Measurements from ENCODE around the gene PNPLA7. TPM values are rescaled to one million over a fixed set of nuclear protein-coding genes. Genes with fewer than 3 reads are reported as not detected.
A peak's percentile ranks its signal among the peaks of the same experiment; 100 is the strongest.

The PNPLA7 gene
- total RNA-seq, 1 donor from 2014 or later = 3.9 TPM

GRCh38 chr9:137578518-137579258 lies 28.5 kb upstream of the PNPLA7 start, which contains the start of gene DPH7:
DPH7 (minus strand) TSS chr9:137578925; CDS start chr9:137578777, 148 bp downstream.
- Mint-ChIP-seq H3K36me3 (ENCODE audit: low read depth, unreplicated experiment) (peaks cover 18% of the 10 kb centered on the region), H3K4me1 (ENCODE audit: unreplicated experiment) (peaks cover 16% of the 10 kb centered on the region), H3K27me3 (ENCODE audit: unreplicated experiment) (peaks cover 8% of the 10 kb centered on the region), H3K4me3 (ENCODE audit: unreplicated experiment) (peak within 1 kb of the TSS; percentile 92), H3K27ac (ENCODE audit: unreplicated experiment) (no peak within 1 kb of the TSS), H3K9me3 (ENCODE audit: unreplicated experiment) (no peaks in the 10 kb centered on the region)
- TF ChIP-seq CTCF (IDR thresholded peaks at IDR 0.05; ENCODE audit: unreplicated experiment) = peak; percentile 93
- peak; percentile 98 for DNase-seq (ENCODE audit: low spot score)

- H3K27ac Mint-ChIP-seq (ENCODE audit: unreplicated experiment) = no peak overlapping the region
- H3K4me1 Mint-ChIP-seq (ENCODE audit: unreplicated experiment) = peaks cover 16% of the 10 kb centered on the region
Measured at GRCh38 chr9:137575716-137576411, 25.7 kb upstream of the PNPLA7 start.

GRCh38 chr9:137575364-137575715 lies 25.1 kb upstream of the PNPLA7 start:
- Mint-ChIP-seq H3K4me3 (ENCODE audit: unreplicated experiment) (peak overlapping the region; percentile 38), H3K36me3 (ENCODE audit: low read depth, unreplicated experiment) (peaks cover 33% of the 10 kb centered on the region), H3K27me3 (ENCODE audit: unreplicated experiment) (peaks cover 9% of the 10 kb centered on the region), H3K27ac (ENCODE audit: unreplicated experiment) (no peak overlapping the region), H3K4me1 (ENCODE audit: unreplicated experiment) (peaks cover 16% of the 10 kb centered on the region), H3K9me3 (ENCODE audit: unreplicated experiment) (no peaks in the 10 kb centered on the region)
- no peak for DNase-seq (ENCODE audit: low spot score)
- no peak for TF ChIP-seq CTCF (IDR thresholded peaks at IDR 0.05; ENCODE audit: unreplicated experiment)

More at GRCh38 chr9:137575716-137576411, 25.7 kb upstream of the PNPLA7 start:
- no peak for DNase-seq (ENCODE audit: low spot score)
- peaks cover 9% of the 10 kb centered on the region for H3K27me3 Mint-ChIP-seq (ENCODE audit: unreplicated experiment)
- peaks cover 28% of the 10 kb centered on the region for H3K36me3 Mint-ChIP-seq (ENCODE audit: low read depth, unreplicated experiment)
- TF ChIP-seq CTCF (IDR thresholded peaks at IDR 0.05; ENCODE audit: unreplicated experiment) = no peak
- H3K9me3 Mint-ChIP-seq (ENCODE audit: unreplicated experiment) = no peaks in the 10 kb centered on the region
- H3K4me3 Mint-ChIP-seq (ENCODE audit: unreplicated experiment) = peak overlapping the region; percentile 38

- H3K4me1 Mint-ChIP-seq (ENCODE audit: unreplicated experiment) = peaks cover 17% of the 10 kb centered on the region
- no peak for DNase-seq (ENCODE audit: low spot score)
- H3K27me3 Mint-ChIP-seq (ENCODE audit: unreplicated experiment) = peaks cover 9% of the 10 kb centered on the region
- no peak for TF ChIP-seq CTCF (IDR thresholded peaks at IDR 0.05; ENCODE audit: unreplicated experiment)
- no peaks in the 10 kb centered on the region for H3K9me3 Mint-ChIP-seq (ENCODE audit: unreplicated experiment)
- H3K4me3 Mint-ChIP-seq (ENCODE audit: unreplicated experiment) = no peak overlapping the region
- no peak overlapping the region for H3K27ac Mint-ChIP-seq (ENCODE audit: unreplicated experiment)
- H3K36me3 Mint-ChIP-seq (ENCODE audit: low read depth, unreplicated experiment) = peaks cover 42% of the 10 kb centered on the region
Measured at GRCh38 chr9:137574192-137574591, 24.0 kb upstream of the PNPLA7 start.

- Mint-ChIP-seq H3K27me3 (ENCODE audit: unreplicated experiment) (peaks cover 9% of the 10 kb centered on the region), H3K27ac (ENCODE audit: unreplicated experiment) (no peak overlapping the region), H3K36me3 (ENCODE audit: low read depth, unreplicated experiment) (peaks cover 39% of the 10 kb centered on the region), H3K4me1 (ENCODE audit: unreplicated experiment) (peaks cover 5% of the 10 kb centered on the region), H3K4me3 (ENCODE audit: unreplicated experiment) (peak overlapping the region; percentile 47), H3K9me3 (ENCODE audit: unreplicated experiment) (no peaks in the 10 kb centered on the region)
- no peak for TF ChIP-seq CTCF (IDR thresholded peaks at IDR 0.05; ENCODE audit: unreplicated experiment)
- DNase-seq (ENCODE audit: low spot score) = no peak
Measured at GRCh38 chr9:137570566-137570965, 20.4 kb upstream of the PNPLA7 start.
